SHP77 treated with DMSO at 0.1 percent for 48 hours (cell line): ENCODE results near the gene ARHGAP45.

Source experiments
- DNase-seq: peaks from one replicate; lab custom pipeline; 2025; lab: John Stamatoyannopoulos, UW

The ARHGAP45 gene

DNA sequence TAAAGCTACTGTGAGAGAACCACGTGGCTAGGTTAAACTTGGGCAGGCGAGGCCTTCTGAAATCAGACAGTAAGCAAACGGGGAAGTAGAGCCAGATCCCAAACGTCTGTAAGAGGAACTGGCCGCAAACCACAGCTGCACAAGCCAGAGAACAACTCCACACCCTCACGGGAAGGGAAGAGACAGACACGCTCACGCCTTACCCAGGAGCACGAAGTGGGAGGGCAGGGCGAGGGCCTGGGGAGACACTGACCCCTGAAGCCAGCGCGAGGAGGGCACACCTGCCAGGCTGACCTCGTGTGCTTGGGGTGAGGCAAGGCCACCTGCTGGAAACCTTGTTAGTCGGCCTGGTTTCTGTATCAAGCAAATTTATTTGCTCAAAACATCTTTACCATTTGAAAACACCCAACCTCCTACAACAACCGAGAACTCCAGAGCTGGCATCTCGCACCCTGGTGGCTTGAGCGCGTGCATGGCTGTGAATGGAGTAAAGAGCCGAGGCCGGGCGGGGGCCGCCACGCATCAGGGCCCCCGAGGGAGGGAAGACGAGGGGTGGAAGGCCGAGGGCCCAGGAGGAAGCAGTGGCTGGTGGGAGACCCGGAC, 20.9 kb downstream of the ARHGAP45 start:
- DNase-seq = no peak

DNA sequence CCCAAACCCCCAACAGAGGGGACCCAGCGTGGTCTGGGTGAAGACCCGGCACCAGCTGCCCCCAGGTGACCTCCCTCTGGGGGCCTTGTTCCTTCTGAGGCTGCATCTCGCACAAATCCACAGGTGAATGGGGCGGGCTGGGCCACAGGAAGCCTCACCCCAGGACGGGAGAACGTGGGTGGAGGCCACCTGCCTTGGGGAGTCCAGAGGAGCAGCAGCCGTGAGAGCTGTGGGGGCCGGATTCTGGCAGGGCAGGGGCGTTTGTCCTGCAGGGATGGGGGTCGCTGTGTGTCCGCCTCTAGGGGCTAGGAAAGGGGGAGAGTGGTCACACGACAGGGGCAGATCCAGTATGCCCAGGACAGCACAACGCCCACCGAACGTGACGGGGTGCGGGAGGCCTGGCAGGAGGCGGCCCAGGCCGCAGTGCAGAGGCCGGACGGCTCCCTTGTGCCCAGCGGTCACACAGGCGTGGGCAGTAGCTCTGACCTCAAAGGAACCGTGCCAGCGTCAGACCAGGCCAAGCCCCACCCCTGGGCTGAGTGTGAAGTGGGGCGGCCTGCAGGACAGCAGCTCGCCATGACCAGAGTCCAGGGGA, 21.5 kb downstream of the ARHGAP45 start:
- DNase-seq = no peak

DNA sequence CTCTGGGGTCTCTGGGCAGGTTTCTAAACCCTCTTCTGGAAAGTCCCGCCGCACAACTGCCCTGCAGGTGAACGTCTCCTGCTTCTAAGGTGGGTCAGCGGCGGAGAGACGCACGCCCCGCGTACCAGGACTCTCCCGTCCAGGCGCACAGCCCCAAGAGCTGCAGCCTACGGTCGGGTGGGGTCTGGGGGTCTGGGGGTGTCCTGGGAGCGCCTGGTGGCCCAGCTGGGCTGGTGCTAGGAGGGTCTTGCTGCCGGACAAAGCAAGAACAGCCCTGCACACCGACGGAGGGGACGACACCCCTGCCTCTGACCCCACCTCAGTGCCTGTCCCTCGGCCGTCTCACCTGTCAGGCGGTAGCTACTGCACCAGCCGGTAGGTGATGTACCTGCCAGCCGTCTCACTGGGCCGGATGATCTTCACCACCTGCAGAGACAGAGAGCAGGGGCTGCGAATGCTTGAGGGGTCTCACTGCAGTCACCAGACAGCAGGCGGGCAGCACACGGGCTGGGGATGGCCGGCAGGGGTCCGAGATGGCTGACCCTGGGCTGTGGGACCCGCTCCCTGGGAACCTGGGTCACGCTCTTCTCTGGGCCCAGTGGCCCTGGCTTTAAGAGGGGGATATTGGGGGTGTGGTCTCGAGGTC, 22.3 kb downstream of the ARHGAP45 start:
- no peak for DNase-seq

DNA sequence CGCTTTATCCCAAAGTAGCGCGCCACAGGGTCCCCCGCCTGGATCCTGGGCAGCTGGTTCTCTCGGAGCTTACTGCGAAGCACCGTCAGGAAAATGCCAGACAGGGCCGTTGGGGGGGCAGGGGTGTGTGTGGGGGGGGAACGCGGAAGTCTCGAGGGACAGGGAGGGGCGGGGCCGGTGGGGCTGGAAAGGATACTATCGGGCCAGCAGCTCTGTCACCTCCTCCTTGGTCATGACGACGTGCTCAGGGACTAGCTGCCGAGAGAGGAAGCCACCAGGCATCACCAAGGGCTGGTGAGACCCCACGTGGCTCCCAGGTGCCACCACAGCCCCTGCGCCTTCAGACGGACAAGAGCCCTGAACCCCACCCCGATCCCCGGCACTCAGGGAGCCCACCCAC, 22.9 kb downstream of the ARHGAP45 start:
- no peak for DNase-seq

GRCh38 chr19:1090731-1091543, 24.0 kb downstream of the ARHGAP45 start:
- DNase-seq = no peak

DNA sequence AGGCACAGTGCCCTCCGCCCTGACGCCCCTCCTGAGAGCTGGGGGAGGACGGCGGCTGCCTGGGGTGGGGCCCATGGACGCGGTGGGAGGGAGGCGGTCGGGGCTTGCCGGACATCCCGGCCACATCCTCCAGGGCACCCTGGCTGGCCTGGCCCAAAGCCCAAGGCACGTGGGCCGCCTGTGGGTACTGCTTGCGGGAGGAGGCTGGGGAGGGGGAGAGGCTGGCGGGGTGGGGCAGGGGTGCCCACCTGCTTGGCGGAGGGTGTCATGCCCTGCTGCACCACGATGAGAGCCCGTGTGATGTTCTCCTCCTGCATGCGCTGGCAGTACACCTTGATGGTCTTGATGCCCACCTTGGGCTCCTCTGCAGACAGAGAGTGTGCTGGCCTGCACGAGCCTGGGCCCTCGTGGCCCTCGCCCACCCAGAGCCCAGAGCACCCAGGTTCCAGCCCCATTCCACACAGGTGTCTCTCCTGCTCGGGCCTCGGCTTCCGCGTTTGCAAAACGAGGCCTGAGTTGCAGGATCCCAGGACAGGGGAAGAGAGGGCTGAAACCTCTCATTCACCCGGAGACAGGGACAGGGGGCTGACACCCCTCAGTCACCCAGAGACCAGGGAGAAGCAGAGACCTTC, 24.7 kb downstream of the ARHGAP45 start:
- no peak for DNase-seq

- DNase-seq = no peak
These were observed 26.4 kb downstream of the ARHGAP45 start for GRCh38 chr19:1093330-1093729.

GRCh38 chr19:1093811-1094553, 27.0 kb downstream of the ARHGAP45 start:
- no peak for DNase-seq

GRCh38 chr19:1094655-1094977, 27.6 kb downstream of the ARHGAP45 start:
- DNase-seq = no peak

DNA sequence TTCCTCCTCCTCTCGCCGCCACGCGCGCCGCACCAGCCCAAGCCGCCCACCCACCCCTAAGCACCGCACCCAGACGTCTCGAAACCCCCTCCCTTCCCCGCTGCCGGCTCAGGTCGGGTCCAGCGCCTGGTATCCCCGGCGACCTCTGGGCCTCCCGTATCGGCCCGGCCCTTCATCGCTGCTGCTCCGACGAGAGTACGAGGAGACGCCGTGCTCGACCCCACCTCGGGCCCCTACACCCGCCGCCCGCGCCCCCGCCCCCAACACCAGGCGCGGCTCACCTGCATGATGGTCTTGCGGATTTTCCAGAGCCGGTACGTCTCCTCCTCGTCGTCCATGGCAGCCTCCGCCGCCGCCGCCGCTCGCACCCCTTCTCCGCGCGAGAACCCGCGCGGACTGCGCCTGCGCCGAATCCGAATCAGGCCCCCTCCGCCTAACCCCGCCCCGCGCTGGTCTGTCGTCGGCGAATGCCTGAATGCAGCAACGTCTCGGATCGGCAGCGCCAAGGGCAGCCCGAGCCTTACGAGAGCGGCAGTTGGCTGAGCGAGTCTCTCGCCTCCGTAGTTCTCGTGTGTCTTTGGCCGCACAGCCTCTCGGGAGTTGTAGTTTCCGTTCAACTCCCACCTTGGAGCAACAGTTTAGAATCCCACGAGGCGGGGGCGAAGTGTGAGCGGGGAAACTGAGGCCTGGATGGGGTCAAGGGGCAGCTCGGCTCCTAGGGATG, 28.2 kb downstream of the ARHGAP45 start, which contains the start of gene POLR2E:
TSS of gene POLR2E (minus strand) at position 398 of the 724 bp plus-strand sequence. CDS start at position 338, 60 bp downstream.
- peak; percentile 86 for DNase-seq

- no peak for DNase-seq
These were observed 30.8 kb downstream of the ARHGAP45 start for GRCh38 chr19:1097810-1098176.

DNA sequence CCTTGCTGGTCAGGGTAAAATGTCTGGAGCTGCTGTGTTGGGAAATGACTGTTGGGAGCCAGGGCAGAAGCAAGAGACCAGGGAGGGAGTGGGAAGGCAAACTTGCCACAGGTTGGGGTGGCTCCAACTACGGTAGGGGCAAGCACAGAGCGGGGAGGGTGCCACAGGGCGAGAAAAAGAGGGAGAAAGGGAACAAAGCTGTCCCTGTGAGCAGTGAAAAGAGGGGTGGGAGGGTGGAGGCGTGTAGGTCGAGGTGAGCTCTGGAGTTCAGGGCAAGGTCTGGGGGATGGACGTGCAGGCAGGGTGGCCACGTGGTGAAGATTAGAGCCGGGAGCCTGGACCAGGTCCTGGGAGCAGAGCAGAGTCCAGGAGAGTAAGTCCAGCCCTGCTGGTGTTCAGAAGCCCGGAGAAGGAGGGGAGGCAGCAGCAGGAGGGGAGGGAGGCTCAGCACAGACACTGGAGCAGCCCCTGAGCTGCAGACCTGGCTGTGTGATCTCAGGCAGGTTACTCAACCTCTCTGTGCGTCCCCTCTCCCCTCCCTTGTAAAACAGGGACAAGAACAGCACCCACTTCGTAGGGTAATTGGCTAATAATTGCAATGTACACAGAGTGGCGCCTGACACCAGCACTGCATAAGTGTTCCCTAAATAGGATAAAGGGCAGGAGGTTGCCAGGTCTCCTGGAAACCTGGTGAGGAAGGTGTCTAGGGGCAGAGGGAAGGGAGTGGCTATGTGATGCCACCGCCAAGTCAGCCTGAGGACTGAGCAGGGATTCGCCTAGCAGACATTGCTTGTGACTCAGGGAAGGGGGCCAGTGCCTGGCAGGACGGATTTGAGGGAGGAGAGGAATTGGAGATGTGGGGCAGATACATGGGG, 31.4 kb downstream of the ARHGAP45 start:
- peak; percentile 16 for DNase-seq

- DNase-seq = no peak
These were observed 34.4 kb downstream of the ARHGAP45 start for GRCh38 chr19:1101337-1101698.

DNA sequence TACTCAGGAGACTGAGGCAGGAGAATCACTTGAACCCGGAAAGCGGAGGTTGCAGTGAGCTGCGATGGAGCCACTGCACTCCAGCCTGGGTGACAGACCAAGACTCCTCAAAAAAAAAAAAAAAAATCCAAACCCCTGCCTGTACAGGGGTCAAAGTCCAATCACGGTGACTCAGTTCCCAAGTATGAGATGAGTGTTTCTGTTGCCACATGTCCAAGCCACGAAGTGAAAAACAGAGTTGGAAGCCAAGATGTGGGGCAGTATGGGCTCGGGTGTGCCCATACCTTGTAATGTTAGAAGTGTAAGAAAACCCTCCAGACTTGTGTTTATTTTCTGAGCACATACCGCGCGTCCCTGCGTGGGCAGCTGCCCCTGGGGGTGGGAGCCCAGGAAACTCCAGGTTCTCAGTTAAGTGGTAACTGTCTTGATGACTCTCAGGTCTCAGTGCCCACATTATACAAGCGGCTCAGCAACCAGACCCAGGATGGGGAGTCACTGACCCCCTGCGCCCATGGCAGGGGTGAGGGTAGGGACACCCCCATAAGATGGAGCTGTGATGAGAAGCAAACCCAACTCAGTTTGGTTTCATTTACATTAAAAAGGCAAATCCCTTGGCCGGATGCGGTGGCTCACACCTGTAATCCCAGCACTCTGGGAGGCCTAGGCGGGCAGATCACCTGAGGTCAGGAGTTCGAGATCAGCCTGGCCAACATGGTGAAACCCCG, 35.6 kb downstream of the ARHGAP45 start:
- DNase-seq = no peak

- no peak for DNase-seq
These were observed 36.3 kb downstream of the ARHGAP45 start for GRCh38 chr19:1103132-1103707.

DNA sequence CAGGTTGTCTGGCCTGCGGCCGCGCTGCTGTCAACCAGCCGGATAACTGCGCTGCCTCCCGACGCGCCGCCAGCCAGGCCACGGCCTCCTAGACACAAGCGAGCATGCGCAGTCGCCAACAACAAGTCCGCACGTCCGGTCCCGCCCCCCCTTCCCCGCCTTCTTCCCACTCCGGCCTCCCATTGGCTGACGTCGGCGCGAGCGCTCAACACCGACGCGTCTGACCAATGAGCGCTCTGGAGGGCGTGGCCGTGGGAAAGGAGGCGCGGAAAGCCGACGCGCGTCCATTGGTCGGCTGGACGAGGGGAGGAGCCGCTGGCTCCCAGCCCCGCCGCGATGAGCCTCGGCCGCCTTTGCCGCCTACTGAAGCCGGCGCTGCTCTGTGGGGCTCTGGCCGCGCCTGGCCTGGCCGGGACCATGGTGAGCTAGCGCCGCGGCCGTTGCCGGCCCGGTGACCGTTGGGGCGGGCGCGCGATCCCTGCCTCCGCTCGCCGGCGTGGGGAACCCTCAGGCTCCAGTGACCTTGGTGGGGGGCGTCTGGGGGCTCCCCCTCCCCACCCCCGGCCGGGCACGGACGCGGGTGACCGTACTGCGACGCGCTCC, 36.8 kb downstream of the ARHGAP45 start, which contains the start of gene GPX4:
TSS of gene GPX4 (plus strand) at position 287 of the 603 bp plus-strand sequence. CDS start at position 337, 50 bp downstream.
- DNase-seq = peak; percentile 90

- no peak for DNase-seq
These were observed 37.5 kb downstream of the ARHGAP45 start for GRCh38 chr19:1104311-1105007.
